Subcutaneous abdominal adipose tissue (tissue), 5 donors: Measurements from ENCODE around the gene TAPT1.

Source experiments
- H3K27ac ChIP-seq: one replicate; pipeline ENCODE4 v1.7.0; 2013; ENCODE audit warnings: low read depth, mild to moderate bottlenecking, inconsistent platforms, low read length, moderate library complexity
- H3K27me3 ChIP-seq, 5 donors: one replicate each; pipeline ENCODE4 v1.7.0; 2013; ENCODE audit warnings: low read length in 5 of 5, inconsistent platforms in 1 of 5; ENCODE audit not compliant: control insufficient read depth in 5 of 5, insufficient read depth in 4 of 5
- H3K36me3 ChIP-seq, 5 donors: one replicate each; pipeline ENCODE4 v1.7.0; 2013; ENCODE audit warnings: low read length in 5 of 5; ENCODE audit not compliant: control insufficient read depth in 5 of 5, insufficient read depth in 5 of 5
- H3K4me1 ChIP-seq, 5 donors: one replicate each; pipeline ENCODE4 v1.7.0; 2013; ENCODE audit warnings: low read length in 5 of 5, mild to moderate bottlenecking in 3 of 5, moderate library complexity in 1 of 5; ENCODE audit not compliant: control insufficient read depth in 5 of 5, insufficient read depth in 5 of 5
- H3K4me3 ChIP-seq, 5 donors: one replicate each; pipeline ENCODE4 v1.7.0; 2013; ENCODE audit warnings: low read length in 5 of 5, low read depth in 1 of 5
- H3K9ac ChIP-seq, 5 donors: one replicate each; pipeline ENCODE4 v1.7.0; 2013; ENCODE audit warnings: low read length in 5 of 5, mild to moderate bottlenecking in 4 of 5, moderate library complexity in 3 of 5
- H3K9me3 ChIP-seq, 5 donors: one replicate each; pipeline ENCODE4 v1.7.0; 2013; ENCODE audit warnings: low read length in 5 of 5; ENCODE audit not compliant: control insufficient read depth in 5 of 5
- donor health status: healthy.
- donor health status: healthy.
- donor health status: healthy.
- donor health status: healthy.
- donor health status: healthy.

Gene TAPT1

DNA sequence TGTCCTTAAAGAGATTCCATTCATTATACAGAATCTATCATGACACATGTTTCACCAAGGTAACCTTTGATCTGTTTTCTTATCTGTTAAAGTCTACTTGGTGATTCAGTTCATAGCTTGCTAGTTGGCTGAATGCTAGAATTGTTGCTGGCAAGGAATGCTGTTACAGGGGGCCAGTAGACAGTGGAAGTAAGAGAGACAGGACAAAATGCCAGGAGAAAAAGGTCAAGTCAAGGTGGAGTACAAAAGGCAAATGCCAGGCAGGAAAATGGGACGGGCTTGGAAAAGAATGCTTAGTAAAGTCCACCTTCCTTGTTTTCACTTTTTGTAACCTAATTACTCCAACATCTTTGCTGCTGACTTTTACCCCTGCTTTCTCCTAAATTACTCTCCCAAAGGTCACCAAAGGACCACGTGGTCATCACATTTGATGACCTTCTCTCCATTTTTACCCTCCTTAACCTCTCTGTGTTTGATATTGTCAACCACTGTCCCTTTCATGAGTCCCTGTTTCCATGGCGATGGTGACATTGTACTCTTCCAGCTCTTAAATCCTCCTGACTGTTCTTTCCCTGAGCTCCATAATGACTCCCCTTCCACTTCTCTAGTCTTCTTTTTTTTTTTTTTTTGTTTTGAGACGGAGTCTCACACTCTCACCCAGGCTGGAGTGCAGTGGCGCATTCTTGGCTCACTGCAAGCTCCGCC lies 24.5 kb upstream of the TAPT1 start:
- Histone ChIP-seq H3K27me3 (no peaks in the 10 kb centered on the region), H3K4me1 (peaks cover 0 to 8% (median 0%) of the 10 kb centered on the region in 5 donors), H3K27ac (no peak overlapping the region), H3K9me3 (no peaks in the 10 kb centered on the region), H3K9ac (no peak overlapping the region), H3K4me3 (no peak overlapping the region), H3K36me3 (peaks cover 4 to 22% (median 12%) of the 10 kb centered on the region in 5 donors)

DNA sequence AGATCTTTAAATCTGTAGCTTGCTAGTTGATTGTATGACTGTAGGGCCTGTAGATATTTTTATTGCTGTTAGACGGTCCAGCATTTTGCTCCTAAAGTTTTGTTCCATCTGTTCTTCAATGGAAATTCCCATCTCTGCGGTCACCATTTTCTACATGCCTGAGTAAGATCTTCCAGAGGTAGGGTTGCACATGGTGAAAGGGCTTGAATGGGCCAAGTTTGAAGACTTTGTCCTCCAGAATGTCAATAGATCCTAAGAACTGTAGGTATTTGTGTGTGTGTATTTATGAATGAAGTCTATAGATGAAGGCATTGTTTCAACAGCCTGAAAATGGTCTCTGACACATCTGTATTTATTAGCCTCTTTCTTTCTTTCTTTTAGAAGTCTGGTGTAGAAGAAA lies 22.3 kb upstream of the TAPT1 start:
- Histone ChIP-seq H3K4me3 (no peak overlapping the region), H3K9ac (no peak overlapping the region), H3K4me1 (peaks cover 0 to 5% (median 0%) of the 10 kb centered on the region in 5 donors), H3K27me3 (no peaks in the 10 kb centered on the region), H3K36me3 (peaks cover 4 to 24% (median 12%) of the 10 kb centered on the region in 5 donors), H3K9me3 (no peaks in the 10 kb centered on the region), H3K27ac (no peak overlapping the region)

DNA sequence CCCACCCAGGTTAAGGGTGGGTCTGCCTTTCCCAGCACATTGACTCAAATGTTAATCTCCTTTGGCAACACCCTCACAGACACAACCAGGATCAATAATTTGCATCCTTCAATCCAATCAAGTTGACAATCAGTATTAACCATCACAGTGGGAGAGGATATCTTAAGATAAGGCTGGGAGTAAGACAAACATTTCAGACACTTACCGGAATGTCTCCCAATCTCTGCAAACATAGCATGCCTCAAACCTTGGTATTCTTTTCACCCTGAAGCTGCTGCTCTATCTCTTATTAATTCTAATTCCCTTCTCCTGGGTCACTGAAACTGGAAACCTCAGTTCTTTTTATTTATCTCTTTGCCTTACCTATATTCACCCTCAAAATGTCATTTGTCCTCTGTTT lies 19.0 kb upstream of the TAPT1 start:
- H3K36me3 ChIP-seq = peaks cover 4 to 19% (median 12%) of the 10 kb centered on the region in 5 donors
- no peaks in the 10 kb centered on the region for H3K9me3 ChIP-seq
- H3K4me3 ChIP-seq = no peak overlapping the region
- no peak overlapping the region for H3K9ac ChIP-seq
- H3K4me1 ChIP-seq = no peaks in the 10 kb centered on the region
- H3K27ac ChIP-seq = no peak overlapping the region
- H3K27me3 ChIP-seq = no peaks in the 10 kb centered on the region

DNA sequence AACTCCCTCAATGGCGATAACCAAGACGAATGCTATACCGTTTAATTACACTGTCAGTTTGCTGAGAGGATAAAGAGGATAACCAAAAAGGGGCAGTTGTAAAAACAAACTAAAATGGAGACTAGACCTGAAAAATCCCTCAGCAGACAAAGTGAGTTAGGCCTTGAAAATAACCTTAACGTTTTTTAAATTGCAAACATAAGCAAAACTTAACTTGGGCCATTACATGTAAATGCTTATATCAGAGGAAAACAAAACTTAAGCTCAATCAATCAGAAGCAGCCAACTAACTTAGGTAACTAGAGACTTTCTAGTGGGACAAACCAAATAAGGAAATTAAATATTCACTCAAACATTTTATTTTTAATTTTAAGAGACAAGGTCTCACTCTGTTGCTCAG lies 17.0 kb upstream of the TAPT1 start:
- H3K27me3 ChIP-seq = no peaks in the 10 kb centered on the region
- H3K27ac ChIP-seq = no peak overlapping the region
- H3K4me3 ChIP-seq = no peak overlapping the region
- no peaks in the 10 kb centered on the region for H3K4me1 ChIP-seq
- H3K36me3 ChIP-seq = peaks cover 4 to 16% (median 9%) of the 10 kb centered on the region in 5 donors
- H3K9ac ChIP-seq = no peak overlapping the region
- no peaks in the 10 kb centered on the region for H3K9me3 ChIP-seq

DNA sequence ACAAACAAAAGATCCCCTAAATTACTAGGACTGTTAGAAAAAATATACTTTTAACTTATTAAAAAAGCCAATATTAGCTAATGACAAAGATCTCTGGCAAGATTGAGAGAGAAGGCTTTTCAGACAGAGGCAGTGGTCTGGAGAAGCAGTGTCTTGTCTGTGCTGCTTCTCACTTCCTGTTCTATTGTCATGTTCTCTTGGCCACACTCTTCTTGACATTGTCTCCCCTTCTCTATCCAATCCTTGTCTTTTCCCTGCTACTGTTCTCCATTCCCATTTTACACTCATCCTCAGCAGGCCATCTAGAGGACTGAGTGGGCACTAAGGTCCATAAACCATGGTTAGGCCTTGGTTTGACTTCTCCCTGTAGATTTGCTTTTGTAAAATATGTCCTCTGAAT lies 14.0 kb upstream of the TAPT1 start:
- Histone ChIP-seq H3K4me3 (no peak overlapping the region), H3K9ac (no peak overlapping the region), H3K9me3 (no peaks in the 10 kb centered on the region), H3K36me3 (peaks cover 0 to 9% (median 4%) of the 10 kb centered on the region in 5 donors), H3K4me1 (no peaks in the 10 kb centered on the region), H3K27me3 (no peaks in the 10 kb centered on the region), H3K27ac (no peak overlapping the region)

DNA sequence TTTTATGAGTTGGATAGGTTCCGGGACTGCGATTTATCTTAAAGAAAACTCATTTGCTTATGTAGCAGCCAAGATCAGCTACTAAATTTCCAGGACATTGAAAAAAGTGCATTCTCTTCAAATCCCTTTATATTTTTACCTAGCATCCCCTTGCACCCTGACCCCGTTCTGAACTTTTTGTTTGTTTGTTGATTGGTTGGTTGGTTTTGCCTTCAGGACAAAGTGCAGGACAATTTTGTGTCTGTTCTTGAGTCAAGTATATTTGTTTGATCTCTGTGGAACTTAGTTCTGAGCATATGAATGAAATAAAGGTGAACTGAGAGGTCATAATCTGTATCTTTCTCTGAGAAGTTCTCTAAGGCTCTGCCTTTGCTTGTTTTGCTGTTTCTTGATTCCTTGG lies 12.8 kb upstream of the TAPT1 start:
- H3K9me3 ChIP-seq = no peaks in the 10 kb centered on the region
- no peaks in the 10 kb centered on the region for H3K27me3 ChIP-seq
- H3K36me3 ChIP-seq = peaks cover 0 to 4% (median 3%) of the 10 kb centered on the region in 5 donors
- H3K9ac ChIP-seq = no peak overlapping the region
- no peaks in the 10 kb centered on the region for H3K4me1 ChIP-seq
- H3K4me3 ChIP-seq = no peak overlapping the region
- no peak overlapping the region for H3K27ac ChIP-seq

DNA sequence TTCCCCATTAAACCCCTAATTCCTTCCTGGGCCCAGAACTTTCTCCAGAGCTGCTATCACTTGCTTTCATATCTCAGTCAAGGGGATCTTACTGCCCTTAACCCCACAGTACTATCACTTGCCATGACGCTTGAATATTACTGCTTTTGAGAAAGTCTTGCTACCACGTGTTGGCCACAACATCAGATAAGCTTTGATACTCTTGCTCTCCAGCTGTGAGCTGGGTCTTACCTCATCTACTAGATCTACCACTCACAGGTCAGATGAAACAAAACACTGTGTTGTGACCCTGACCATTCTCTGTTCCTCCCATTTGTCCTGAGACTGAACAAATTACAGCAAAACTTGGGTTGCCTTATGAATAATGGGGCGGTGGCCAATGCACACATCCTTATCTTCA lies 12.1 kb upstream of the TAPT1 start:
- Histone ChIP-seq H3K9ac (no peak overlapping the region), H3K36me3 (peaks cover 0 to 4% (median 3%) of the 10 kb centered on the region in 5 donors), H3K4me3 (no peak overlapping the region), H3K27ac (no peak overlapping the region), H3K27me3 (no peaks in the 10 kb centered on the region), H3K9me3 (no peaks in the 10 kb centered on the region), H3K4me1 (no peaks in the 10 kb centered on the region)

DNA sequence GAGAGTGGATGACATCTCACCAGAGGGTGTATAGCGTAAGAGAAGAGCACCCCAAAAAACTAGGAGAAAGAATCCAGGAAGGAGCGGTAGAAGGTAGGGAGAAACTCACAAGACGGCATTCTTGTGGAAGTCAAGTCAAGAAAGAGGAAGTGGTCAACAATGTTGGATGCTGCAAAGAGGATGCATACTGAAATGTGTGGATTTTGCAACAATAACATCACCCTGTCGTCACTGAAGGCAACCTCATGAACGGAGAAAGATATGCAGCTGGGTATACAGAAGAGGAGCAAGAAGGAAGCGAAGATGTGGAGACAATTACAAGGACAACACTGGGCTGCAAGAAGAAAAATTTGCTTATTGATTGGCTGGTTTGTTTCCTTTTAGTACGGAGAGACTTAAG lies 11.4 kb upstream of the TAPT1 start:
- Histone ChIP-seq H3K9me3 (no peaks in the 10 kb centered on the region), H3K36me3 (no peaks in the 10 kb centered on the region), H3K27ac (no peak overlapping the region), H3K4me1 (peaks cover 0 to under 1% (median 0%) of the 10 kb centered on the region in 5 donors), H3K27me3 (no peaks in the 10 kb centered on the region), H3K9ac (no peak overlapping the region), H3K4me3 (no peak overlapping the region)

DNA sequence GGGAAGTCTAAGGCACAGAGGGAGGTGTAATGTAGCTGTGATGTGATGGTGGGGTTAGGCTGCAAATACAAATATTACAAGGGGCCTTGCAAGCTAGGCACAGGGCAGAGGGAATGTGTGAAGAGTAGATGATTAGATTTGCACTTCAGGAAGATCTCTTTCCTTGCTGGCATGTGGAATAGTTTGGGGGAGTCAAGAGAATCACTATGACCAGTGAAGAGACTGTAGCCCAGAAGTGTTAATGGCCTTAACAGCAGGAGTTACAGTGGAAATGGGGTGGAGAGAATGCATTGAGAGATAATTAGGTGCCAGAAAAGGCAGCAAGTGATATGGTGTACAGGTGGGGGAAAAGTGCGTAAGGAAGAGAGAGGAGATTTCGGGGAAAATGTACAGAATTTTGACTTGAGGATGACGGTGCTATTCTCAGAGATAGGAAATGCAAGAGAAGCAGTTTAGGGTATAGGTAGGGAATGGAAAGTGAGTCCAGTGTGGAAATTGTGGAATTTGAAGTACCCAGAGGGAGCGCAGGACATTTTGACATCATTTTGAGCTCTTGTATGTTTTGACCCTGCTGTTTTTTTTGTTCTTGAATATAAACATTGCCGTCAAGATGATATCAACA lies 10.2 kb upstream of the TAPT1 start:
- no peak overlapping the region for H3K27ac ChIP-seq
- H3K27me3 ChIP-seq = no peaks in the 10 kb centered on the region
- H3K4me1 ChIP-seq = peaks cover 2 to 12% (median 10%) of the 10 kb centered on the region in 5 donors
- H3K9ac ChIP-seq = no peak overlapping the region
- no peak overlapping the region for H3K4me3 ChIP-seq
- H3K9me3 ChIP-seq = no peaks in the 10 kb centered on the region
- no peaks in the 10 kb centered on the region for H3K36me3 ChIP-seq

DNA sequence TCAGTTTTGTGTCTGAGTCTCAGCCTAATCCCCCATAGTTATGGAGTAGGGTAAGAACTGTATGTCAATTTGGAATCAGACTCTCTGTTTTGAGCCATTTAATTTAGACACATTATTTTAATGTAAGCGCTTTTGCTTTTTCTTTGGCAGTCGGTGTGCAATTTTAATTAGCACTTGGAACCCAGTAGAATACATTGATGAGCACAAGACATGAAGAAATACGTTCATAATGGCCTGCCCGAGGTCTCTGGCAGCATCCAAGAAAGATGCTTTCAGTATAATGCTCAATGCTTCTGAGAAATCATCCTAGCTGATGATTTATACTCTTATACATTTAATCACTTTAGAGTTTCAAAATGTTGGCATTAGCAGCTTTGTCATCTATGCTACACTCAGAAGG lies 8.9 kb upstream of the TAPT1 start:
- H3K27me3 ChIP-seq = no peaks in the 10 kb centered on the region
- H3K9me3 ChIP-seq = no peaks in the 10 kb centered on the region
- no peak overlapping the region for H3K9ac ChIP-seq
- no peak overlapping the region for H3K4me3 ChIP-seq
- peaks cover 2 to 19% (median 16%) of the 10 kb centered on the region in 5 donors for H3K4me1 ChIP-seq
- no peaks in the 10 kb centered on the region for H3K36me3 ChIP-seq
- H3K27ac ChIP-seq = no peak overlapping the region
